M059J (cell line): ENCODE data around the gene PPP1R27. TPM values are rescaled to one million over a fixed set of nuclear protein-coding genes. Genes with fewer than 3 reads are reported as not detected.
"Not testable (repeated sequence)": the region's sequence is repeated elsewhere in the genome, so short reads cannot be mapped to it uniquely, and the experiment has no call there.

Source experiments
- DNase-seq: peaks from one replicate; pipeline ENCODE4 v3.0.0-alpha.2; 2012; ENCODE audit warnings: low read depth
- total RNA-seq: library from RNA; depleted of rRNA; stranded (reverse); fragments of >200 nt; shearing (Covaris generic); gene quantifications from 2 replicates; pipeline ENCODE4 v1.2.3, GENCODE V29; 2014

PPP1R27 gene
- total RNA-seq, 1 experiment from 2014 or later = not detected

DNA sequence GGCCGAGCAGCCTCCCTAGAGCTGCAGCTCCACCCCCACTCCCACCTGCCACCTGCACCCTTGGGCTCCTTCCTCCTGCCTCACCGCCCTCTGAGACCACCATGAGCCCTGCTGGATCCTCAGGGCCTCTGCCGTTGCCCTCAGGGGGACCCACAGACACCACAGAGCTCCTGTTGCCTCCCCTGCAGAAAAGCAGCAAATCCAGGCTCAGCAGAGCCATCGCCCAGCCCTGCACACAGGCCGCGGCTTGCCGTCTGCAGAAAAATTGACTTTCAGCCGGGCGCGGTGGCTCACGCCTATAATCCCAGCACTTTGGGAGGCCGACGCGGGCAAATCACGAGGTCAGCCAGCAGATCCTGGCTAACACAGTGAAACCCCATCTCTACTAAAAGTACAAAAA is 7.0 kb upstream of the PPP1R27 start:
- DNase-seq = no peak

DNA sequence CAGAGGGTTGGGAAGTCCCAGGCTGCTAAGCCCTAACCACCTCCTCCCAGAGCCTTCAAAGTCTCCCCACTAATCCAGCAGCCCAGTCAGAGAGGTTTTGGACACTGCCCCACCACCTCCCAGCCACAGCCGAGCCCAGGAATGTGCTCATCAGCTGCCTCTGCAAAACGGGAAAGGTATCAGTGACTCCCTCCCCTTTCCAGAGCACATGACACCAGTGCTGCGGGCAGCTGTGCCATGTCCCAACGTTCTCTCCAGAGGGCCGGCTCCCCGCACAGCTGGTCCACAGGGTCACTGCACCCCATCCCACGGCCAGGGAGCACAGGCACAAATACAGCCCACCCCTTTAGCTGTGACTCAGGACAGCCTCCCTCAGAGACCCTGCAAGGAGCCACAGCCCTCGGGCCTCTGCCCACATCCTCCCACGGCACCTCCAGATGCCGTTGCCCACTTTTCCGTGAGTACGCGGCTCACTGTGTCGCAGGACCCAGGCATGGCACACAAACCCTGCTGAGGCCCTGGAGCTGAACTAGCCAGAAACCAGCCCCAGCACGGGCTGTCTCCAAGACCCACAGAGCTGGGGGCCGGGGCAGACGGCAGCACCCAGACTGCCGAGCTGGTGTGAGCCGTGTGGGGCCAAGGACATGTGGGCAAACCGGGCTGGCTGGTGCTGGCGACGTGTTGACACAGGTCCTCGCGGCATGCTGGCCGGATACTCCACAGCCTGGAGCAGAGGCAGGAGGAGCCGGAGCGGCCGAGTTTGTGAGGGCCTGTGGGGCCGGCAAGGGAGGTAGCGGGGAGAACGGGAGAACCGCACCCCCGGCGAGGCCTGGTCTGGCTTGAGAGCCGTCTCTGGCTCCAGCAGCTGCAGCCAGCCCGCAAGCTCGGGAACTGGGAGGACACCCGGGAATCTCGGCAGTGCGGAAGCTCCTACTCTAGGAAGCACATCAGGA is 6.3 kb upstream of the PPP1R27 start:
- DNase-seq = no peak

DNA sequence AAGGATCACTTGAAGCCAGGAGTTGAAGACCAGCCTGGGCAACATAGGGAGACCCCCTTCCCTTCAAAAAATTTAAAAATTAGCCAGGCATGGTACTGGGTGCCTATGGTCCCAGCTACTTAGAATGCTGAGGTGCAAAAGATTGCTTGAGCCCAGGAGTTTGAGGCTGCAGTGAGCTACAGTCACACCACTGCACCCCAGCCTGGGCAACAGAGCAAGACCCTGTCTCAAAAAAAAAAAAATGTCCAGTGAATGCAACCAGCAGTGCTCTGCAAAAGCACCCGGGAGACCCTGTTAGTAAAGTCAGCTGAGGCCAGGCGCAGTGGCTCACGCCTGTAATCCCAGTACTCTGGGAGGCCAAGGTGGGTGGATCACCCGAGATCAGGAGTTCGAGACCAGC is 5.2 kb upstream of the PPP1R27 start:
- not testable (repeated sequence) for DNase-seq

DNA sequence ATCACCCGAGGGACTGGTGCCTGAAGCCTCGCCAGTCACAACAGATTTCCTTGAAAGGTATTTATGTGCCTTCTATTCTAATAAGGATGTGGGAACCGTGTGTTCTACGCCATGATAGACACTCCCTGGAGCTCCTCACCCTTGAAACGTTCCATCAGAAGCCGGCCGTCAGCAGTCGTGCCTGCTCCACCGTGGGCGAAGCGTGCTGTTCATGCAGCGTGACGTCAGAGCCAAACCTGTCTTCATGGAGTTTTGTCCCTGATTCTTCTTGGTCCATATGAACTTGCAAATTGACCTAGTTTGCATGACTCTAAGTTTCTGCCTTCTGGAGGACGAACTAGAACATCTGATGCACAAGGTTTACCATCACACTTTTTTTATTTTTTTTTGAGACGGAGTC is 4.5 kb upstream of the PPP1R27 start:
- DNase-seq = no peak

DNA sequence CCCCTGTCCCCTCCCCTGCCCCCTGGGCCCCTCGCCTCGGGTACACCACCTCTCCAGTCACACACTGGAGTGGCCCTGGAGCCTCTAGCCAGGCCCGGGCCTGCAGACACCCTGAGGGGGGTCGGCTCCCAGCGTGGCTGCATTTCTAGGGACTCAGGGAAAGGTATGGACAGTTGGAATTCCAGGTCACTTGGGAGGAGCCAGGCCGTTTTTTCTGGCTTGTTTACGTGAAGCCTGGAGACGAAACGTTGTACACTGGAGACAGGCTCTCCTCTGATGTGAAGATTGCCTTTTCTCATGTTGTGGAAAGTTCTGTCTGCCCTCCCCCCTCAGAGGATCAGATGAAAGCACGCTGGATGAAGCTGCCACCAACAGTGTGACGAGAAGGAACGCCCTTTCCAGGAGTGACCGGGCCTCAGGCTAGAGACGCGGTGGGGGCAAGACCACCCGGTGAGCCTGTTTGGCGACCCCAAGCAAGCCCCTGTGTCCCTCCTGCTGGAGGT is 4.0 kb upstream of the PPP1R27 start:
- no peak for DNase-seq

DNA sequence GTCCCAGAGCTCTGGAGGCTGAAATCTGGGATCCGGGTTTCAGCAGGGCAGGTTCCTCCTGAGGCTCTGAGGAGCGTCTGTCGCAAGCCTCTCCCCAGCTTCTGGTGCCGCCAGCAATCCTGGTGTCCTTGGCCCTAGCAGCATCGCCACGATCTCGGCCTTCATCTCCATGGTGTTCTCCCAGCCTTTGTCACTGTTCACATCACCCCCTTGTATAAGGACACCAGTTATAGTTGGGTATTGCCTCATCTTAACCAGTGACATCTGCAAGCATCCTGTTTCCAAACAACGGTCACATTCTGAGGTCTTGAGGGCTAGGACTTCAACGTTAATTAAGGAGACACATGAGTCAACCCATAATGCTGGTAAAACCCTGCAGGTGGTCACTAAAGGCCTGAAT is 2.8 kb upstream of the PPP1R27 start:
- DNase-seq = peak; percentile 46

DNA sequence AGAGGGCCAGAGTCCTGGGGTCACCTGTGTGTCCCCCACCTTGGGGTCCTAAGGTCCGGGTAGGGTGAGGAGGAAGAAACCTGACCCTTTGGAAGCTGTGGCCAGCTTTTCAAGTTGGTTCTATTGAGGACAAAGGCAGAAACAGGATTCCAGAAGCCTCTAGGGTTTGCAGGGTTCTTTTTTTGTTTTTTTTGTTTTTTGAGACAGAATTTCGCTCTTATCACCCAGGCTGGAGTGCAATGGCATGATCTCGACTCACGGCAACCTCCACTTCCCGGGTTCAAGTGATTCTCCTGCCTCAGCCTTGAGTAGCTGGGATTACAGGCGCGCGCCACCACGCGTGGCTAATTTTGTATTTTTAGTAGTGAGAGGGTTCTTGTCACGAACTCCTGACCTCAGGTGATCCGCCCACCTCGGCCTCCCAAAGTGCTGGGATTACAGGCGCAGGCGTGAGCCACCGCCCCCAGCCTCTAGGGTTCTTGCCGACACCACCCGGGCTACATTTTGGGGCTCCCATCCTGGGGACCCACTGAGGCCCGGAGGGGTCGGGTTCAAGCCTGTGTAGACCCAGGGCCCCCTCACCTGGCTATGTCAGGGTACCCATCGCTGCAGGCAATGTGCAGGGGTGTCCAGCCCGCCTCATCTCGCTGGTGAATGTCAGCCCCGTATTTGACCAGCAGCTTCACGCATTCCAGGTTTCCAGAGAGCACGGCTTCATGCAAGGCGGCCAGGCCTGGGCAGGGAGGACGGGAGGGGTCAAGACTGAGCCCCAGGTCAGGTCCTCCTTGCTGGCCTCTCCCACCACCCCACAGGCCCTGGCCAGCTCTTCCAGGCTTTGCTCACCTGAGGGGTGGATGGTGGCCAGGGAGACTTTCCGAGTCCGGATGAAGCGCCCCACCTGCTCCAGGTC is 674 bp downstream of the PPP1R27 start:
- DNase-seq = no peak

DNA sequence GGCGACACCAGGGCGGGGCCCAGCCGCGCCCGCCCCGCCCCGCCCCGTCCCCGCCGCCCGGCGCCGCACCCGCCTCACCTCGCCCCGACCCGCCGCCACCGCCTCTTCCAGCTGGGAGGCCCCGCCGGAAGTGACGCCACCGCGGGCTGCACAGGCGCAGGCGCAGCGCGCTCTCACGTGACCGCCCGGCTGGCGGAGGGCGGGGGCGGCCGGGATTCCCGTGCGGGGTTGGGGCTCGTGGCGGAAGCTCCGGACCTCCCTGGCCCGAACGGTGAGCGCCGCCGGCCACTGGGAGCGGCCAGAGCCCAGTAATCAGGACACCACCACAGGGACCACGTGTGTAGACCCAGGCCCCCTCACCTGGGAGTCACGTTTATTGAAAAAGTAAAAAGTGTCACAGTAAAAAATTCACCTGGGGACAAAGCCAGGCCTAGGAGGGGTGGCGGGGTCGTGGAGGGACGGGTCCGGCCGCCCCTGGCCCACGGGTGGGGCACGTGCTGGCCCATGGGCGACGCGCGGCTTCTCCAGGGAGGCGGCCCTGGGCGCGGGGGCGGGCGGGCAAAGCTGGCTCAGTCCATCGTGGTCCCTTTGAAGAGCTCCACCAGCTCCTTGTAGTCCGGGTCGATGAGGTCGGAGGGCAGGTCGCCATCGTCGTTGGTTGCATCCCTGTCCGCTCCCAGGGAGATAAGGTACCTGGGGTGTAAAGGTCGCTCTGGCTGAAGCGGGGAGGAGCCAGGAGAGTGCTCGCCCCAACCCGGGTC is 1.5 kb downstream of the PPP1R27 start, which contains the start of gene MCRIP1:
MCRIP1 (minus strand) TSS at position 132 of the 761 bp plus-strand sequence. CDS start 8,785 bp downstream, outside the sequence.
- DNase-seq = peak; percentile 89

DNA sequence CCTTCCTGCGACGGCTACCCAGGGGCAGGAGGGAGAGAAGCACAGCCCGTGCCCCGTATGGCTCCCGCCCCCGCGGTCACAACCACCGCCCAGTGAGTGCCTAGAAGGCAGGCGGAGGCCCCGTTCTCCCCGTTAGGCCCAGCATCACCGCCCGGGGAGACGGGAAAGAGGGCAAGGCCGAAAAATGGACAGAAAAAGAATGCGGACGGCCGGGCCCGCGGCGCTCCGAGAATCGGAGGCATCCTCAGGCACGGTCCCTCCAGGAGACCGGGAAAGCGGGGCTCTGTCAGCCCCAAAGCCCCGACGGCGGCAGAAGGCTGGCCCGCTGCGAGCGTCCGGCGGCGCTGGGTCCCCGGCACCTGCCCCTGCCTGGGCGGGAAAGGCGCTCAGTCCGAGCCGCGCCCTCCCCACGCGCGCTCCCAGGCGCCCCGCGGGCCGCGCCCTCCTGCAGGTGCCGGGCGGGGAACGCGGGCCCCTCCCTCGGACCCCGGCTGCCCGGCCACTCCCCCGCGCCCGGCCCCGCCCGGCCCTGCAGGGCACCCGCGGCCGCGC is 2.2 kb downstream of the PPP1R27 start:
- no peak for DNase-seq

DNA sequence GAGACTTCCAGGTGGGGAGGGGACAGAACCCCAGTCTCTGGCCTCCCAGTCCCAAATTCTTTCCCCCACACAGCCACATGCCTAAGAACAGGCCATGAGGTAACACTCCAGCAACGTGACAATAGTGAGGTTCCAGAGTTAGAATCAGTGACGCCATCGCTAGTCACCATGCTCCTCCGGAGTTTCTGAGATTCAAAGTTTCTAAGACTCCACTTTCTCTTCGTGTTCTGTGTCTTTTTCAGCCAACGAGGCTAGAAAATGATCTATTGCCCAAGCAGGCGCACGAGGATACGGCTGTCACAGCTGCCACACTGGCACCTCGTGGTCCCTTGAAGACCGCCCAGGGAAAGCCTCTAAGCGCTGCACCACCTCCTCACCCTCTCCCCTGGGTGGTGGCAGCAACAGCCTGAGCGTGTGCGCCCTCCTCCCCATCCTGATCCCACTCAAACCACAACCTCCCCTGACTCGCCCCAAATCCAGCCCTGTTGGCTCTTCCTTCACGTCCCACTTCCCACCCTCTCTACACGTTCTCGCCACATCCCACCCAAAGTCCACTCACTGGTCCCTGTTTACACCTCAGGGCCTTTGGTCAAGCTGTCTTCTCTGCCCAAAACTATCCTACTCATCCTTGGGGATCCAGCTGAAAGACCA is 2.8 kb downstream of the PPP1R27 start:
- peak; percentile 19 for DNase-seq

DNA sequence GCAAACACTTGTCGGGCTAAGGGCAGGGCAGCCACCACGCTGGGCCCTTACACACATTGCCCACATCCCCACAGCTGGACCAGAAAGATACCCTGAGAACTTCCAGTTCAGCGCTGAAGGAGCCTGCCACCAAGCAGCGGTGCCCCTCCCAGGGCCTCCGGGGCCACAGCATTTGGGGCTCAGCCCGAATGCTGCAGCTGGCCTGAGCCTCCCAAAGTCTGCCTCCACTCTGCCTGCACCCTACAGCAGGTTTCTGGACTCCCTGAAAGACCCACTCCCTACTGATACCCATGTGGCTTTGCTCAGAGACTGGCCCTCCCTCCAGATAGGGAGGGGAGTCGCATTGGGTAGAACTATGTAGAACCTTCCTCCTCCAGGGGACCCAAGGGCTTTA is 3.3 kb downstream of the PPP1R27 start:
- DNase-seq = no peak

DNA sequence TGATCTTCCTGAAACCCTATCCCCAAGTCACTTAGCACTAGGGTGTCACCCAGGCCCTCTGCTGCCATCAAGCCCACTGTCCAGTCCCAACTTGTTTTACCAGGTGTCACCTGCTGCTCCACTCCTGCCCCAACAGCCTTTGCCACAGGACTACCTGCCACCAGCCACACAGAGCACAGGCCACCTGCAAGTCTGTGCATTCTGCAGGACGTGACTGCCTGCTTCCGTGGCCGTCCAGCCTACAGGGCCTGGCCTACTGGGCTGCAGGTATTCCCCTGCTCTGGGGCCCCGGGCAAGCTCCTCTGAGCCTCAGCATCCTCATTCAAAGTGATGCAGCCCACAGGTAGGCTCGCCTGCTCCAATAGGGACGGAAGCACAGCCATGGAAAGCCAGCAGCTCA is 5.0 kb downstream of the PPP1R27 start:
- no peak for DNase-seq

DNA sequence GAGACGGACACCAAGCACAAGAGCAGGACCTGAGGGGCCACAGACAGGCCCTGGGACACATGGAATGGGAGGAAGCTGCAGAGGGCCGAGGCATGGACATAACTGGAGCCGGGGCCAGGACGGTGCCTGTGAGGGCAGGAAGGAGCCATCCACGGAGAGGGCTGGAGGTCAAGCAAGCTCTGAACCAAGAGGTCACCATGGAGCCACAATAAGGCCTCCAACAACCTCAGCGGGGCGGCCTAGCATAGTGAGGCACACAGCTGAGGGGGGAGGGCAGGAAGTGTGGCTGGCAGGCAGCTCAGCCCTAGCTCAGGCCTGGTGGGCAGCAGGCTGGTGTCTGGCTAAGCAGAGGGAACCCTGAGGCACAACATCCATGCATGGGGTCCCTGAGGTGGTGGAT is 6.2 kb downstream of the PPP1R27 start:
- DNase-seq = no peak

DNA sequence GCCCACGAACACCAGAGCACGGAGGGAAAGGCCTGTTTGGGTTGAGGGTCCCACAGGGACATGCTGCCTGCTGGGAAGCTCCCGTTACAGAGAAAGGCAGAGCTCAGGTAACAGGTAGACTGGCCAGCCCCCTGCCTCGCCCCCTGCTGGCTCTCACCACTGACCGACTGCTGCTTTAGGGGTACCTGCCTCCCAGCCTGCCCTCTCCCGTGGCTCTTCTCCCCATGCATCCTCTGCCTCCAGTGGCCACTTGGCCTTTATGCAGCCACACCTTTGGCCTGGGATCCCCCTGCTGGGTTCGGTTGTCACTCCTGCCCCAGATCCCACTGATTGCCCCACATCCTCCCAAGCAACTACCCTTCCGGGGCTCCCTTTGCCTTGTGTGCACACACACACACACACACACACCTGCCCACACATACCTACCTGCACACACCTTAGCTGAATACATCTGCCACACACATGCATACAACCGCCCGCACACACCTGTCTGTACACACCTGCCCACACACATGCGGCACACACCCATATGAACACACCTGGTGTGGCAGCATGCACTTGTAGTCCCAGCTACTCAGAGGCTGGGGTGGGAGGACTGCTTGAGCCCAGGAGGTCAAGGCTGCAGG is 8.9 kb downstream of the PPP1R27 start:
- no peak for DNase-seq

DNA sequence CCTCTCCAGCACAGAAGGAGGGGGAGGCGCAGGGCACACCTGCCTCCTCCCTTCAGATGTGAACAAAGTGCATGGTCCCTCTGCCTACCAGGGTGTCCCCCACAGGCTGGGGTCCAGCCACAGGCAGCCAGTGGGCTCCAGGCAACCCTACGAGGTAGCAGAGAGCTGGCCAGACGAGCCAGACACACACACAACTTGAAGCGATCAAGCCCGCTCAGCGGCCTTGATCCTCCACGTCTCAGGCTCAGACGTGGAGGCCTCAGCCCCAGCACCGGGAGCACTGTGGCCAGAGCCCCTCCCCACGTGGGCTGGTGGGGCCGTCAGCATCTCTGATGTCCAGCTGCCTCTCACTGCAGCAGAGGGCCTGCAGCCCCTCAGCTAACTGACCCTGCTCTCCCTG is 10.3 kb downstream of the PPP1R27 start:
- DNase-seq = no peak

DNA sequence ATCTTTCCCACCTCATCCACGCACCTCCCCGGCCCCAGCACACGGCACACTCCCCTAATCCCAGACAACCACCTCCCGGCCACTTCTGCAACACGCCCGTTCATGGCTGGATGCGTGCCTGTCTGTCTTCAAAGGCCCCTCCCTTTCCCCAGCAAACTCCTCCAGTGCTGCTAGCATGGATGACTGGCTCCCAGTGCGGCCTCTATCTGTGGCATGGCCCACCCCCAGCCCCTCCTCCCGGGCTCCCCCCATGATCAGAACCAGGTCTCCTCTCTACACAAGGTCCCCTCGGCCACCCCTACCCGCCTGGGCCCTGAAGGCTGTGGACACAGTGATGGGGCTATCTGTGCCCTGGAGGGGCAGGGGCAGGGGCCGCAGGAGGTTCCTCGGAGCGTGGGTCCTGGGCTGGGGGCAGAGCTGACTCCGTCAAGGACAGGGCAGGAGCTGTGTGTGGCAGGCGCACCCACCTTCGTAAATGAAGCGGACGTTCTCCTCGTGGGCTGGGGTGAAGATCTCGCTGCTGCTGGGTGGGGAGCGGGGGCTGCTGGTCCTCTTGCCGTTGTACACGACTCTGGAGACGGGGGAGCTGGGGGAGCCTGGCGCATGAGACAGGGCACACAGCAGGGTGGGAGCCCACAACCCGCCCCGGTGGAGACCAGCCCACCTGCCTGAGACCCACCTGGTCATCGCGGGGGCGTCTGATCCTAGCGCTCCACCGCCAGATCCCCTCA is 10.9 kb downstream of the PPP1R27 start:
- DNase-seq = no peak

DNA sequence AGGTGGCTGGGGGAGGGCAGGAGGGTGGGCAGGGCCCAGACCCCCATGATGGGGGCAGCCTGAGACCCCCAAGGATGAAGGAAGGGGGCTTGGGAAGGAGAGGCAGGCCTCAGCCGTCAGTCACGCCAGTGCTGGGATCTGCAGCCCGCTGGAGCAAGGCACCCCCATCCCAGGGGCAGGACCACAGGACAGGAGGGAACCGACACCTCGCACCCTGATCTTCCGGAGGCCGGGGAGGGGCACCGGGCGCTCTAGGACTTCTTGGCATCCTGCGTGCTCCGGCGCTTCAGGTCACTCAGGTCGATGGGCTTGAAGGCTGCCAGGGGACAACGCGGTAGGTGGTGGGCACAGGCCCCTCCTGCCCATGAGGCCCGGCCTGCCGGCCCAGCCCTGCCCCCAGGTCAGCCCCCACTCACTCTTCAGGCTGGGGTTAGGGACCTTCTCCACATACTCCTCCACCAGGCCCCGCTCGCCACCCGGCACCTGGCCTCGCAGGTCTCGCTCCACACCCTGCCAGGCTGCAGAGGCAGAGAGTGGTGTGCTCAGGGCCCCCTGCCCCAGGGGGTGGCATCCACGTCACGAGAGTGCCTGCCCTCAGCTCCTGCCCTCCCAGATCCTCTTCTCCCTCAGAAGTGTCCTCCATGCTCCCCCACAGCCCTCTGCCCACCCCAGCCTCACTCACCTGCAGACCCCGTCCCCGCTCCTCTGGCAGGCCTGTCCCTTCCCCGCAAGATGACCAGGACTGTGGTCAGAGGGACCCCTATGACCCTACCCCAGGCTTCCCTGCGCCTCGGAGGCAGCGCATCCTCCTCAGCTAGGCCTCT is 11.6 kb downstream of the PPP1R27 start:
- DNase-seq = no peak

DNA sequence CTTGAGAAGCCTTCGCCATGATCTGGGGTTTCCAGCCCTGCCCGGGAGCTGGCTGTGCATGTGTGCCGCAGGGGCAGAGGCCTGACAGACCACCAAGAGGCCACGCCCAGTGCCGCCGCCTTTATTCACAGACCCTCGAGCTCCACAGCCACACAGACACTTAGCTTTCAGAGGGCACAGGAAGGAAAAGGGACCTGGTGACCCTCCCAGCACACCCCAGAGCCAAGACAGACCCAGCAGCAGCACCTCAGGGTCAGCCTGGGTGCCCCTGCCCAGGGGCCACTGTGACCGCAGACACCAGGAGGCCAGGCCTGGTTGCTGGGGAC is 12.6 kb downstream of the PPP1R27 start:
- no peak for DNase-seq
